ENCODE measurements around the gene ZNF750. TPM values are rescaled to one million over a fixed set of nuclear protein-coding genes. Genes with fewer than 3 reads are reported as not detected.

Gene ZNF750
- total and polyA plus RNA-seq, 10 donors, result 0.05 to 0.16 (median 0.13) TPM; not detected in 5

DNA sequence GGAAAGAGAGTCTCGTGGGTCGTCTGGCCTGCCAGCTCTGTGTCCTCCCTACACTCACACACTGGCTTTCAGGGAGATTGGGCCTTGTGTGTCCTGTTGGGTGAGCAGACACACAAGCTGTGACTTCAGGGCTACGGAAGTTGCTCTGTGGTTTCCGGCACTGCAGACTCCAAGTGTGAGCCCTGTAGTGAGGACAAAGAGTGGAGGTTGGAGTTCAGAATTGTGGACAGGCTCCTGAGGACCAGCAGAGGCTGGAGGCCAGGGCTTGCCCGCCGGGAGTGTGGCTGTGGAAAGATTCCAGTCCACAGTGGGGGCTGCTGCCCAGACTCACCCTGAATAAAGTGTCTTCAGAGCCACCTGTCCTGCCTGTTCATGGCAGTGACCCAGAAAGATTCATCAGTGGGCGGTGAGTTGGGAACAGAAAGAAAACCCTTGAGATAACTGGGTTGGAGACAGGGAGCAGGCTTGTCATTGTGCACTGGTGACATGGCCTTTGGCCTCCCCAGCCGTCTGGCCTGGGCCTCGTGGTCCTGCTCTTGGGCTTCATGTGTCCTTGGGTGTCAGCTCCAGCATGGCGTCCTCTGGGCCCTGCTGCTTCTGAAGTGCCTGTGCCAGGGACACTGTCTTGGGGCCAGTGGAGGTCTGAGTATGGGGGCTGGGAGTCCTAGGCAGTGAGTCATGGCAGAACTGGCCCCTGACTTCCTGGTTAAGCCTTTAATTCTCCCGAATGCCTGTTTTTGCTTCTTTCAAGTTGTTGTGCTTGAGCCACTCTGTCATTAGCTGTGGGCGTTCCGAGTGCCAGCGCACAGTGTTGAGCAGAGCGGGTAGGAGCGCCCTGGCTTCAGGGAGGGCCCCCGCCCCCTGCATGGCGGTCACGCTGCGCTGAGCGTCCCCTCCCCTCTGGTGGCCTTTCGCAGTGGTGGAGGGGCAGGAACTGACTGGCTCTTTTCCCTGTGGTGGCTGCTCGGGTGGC is 19.9 kb upstream of the ZNF750 start:
- Histone ChIP-seq H3K9me3 (no peaks in the 10 kb centered on the region), H3K4me1 (peaks cover 36 to 67% (median 45%) of the 10 kb centered on the region in 6 donors), H3K4me3 (peak overlapping the region in 6 of 8 donors; percentile 3 to 53 (median 18)), H3K36me3 (peaks cover 0 to 12% (median 0%) of the 10 kb centered on the region in 6 donors), H3K27me3 (replicated peaks in 1 of 7) (no peaks in the 10 kb centered on the region), H3K27ac (peak overlapping the region; percentile 55 to 87 (median 78))
- intact Hi-C loops (cut with DNase I; ENCODE audit: low total_unique reads), result no loop called here
- TF ChIP-seq POLR2AphosphoS5 (IDR thresholded peaks at IDR 0.05), result peak; percentile 57 to 85 (median 73)
- TF ChIP-seq, protein P1, sequence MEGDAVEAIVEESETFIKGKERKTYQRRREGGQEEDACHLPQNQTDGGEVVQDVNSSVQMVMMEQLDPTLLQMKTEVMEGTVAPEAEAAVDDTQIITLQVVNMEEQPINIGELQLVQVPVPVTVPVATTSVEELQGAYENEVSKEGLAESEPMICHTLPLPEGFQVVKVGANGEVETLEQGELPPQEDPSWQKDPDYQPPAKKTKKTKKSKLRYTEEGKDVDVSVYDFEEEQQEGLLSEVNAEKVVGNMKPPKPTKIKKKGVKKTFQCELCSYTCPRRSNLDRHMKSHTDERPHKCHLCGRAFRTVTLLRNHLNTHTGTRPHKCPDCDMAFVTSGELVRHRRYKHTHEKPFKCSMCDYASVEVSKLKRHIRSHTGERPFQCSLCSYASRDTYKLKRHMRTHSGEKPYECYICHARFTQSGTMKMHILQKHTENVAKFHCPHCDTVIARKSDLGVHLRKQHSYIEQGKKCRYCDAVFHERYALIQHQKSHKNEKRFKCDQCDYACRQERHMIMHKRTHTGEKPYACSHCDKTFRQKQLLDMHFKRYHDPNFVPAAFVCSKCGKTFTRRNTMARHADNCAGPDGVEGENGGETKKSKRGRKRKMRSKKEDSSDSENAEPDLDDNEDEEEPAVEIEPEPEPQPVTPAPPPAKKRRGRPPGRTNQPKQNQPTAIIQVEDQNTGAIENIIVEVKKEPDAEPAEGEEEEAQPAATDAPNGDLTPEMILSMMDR (IDR thresholded peaks at IDR 0.05 in 8 of 11, conservative IDR thresholded peaks at IDR 0.05 in 3 of 11), result peak in 3 of 11 experiments; percentile 18 to 22 (median 19)
- no peak for TF ChIP-seq POLR2A (IDR thresholded peaks at IDR 0.05)
- 29 to 36% (median 36%) methylated on average over 19 to 23 of the region's 23 CpGs for WGBS, 5 donors
- DNase-seq, result peak; percentile 92

DNA sequence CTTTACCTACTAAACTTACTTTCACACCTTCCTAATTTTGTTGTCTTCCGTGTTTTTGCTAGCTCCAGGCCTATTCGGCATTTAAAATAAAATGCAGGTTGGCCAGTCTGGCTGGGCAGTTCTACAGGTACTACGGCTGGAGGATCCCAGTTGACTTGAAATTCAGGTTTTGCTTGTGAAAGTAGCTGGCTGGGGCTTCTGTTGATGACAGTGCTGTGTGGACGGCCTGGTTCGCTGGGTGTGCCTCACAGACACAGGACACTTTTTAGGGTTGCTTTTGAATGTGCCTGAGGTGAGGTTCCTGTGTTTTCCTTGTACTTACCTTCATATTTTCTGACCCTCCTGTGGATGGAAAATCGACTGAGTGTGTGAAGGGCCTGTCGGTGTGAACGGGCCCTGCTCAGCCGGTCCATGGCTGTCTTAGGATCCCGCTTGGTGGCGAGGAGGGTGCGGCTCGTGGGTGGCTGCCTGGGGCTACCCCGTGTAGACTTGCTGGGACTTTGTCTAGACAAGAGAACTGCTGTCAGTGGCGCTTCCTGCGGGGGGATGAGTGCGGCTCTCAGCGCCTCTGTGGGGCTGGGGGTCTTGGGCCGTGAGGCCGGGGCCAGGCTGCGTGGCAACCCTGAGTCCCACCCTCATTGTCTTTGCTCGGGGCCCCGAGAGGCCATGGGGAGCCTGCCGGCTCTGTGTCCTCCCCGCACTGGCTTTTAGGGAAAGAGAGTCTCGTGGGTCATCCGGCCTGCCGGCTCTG is 18.7 kb upstream of the ZNF750 start:
- H3K36me3 ChIP-seq, result peaks cover 0 to 11% (median 0%) of the 10 kb centered on the region in 6 donors
- no peaks in the 10 kb centered on the region for H3K27me3 ChIP-seq (replicated peaks in 1 of 7)
- H3K27ac ChIP-seq, result peak overlapping the region; percentile 29 to 87 (median 78)
- 85 to 88% (median 87%) methylated on average over 22 to 28 of the region's 28 CpGs for WGBS, 5 donors
- H3K4me3 ChIP-seq, result no peak overlapping the region
- peaks cover 28 to 55% (median 37%) of the 10 kb centered on the region in 6 donors for H3K4me1 ChIP-seq
- TF ChIP-seq, protein P1 (IDR thresholded peaks at IDR 0.05 in 8 of 11, conservative IDR thresholded peaks at IDR 0.05 in 3 of 11), result no peak
- TF ChIP-seq POLR2AphosphoS5 (IDR thresholded peaks at IDR 0.05), result peak in 1 of 3 donors; percentile 6
- intact Hi-C loops (cut with DNase I; ENCODE audit: low total_unique reads), result no loop called here
- H3K9me3 ChIP-seq, result no peaks in the 10 kb centered on the region
- DNase-seq, result no peak

DNA sequence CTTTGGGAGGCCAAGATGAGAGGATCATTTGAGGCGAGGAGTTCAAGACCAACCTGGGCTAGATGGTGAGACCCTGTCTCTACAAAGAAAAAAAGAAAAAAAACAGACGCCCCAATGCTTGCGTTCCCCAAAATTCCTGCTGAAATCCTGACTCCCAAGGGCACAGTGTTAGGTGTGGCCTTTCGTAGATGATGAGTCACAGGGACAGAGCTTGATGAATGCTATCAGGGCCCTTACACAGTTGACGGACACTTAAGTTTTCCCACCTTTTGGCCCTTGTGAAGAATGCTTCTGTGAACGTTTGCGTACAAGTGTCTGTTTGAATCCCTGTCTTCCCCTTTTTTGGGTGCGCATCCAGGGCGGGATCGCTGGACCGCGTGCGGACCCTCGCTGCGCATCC is 16.5 kb upstream of the ZNF750 start:
- intact Hi-C loops (cut with DNase I; ENCODE audit: low total_unique reads), result no loop called here
- H3K27me3 ChIP-seq (replicated peaks in 1 of 7), result no peaks in the 10 kb centered on the region
- peaks cover 0 to 10% (median 2%) of the 10 kb centered on the region in 6 donors for H3K36me3 ChIP-seq
- DNase-seq, result no peak
- WGBS, 5 donors, result 87 to 92% (median 90%) methylated on average over 10 to 15 of the region's 15 CpGs
- H3K27ac ChIP-seq, result no peak overlapping the region
- no peak for TF ChIP-seq POLR2AphosphoS5 (IDR thresholded peaks at IDR 0.05)
- TF ChIP-seq, protein P1 (IDR thresholded peaks at IDR 0.05 in 8 of 11, conservative IDR thresholded peaks at IDR 0.05 in 3 of 11), result no peak
- no peak for TF ChIP-seq POLR2A (IDR thresholded peaks at IDR 0.05)
- H3K4me3 ChIP-seq, result no peak overlapping the region
- H3K4me1 ChIP-seq, result peaks cover 19 to 44% (median 24%) of the 10 kb centered on the region in 6 donors
- no peaks in the 10 kb centered on the region for H3K9me3 ChIP-seq

All from spleen (tissue), 11 donors.